Tibial artery (tissue), 4 donors: Measurements from ENCODE around the gene HPCAL1.

Experiments used
- DNase-seq, 2 donors: peaks; one replicate each; pipeline ENCODE4 v3.0.0-alpha.2; 2019
- H3K27ac ChIP-seq, 2 donors: fragments of 200-600 bp; sonication (generic) in 1 of 2; 1 replicate in 1 of 2; 2 replicates in 1 of 2; pipeline ENCODE4 v1.5.1; 2018 to 2019; ENCODE audit warnings: mild to moderate bottlenecking in 1 of 2
- H3K27me3 ChIP-seq, 2 donors: fragments of 200-600 bp; sonication (generic) in 1 of 2; one replicate each; pipeline versions ENCODE4 v1.5.1 to v1.6.0; 2016 to 2019
- H3K36me3 ChIP-seq, 3 donors: fragments of 200-600 bp; sonication (generic) in 2 of 3; one replicate each; pipeline ENCODE4 v1.5.1; 2016 to 2019; ENCODE audit warnings: mild to moderate bottlenecking in 2 of 3
- H3K4me1 ChIP-seq, 4 donors: fragments of 200-600 bp; sonication (generic) in 2 of 4; 1 replicate in 3 of 4; 2 replicates in 1 of 4; pipeline ENCODE4 v1.5.1; 2016 to 2019
- H3K4me3 ChIP-seq, 2 donors: fragments of 200-600 bp; sonication (generic) in 1 of 2; 1 replicate in 1 of 2; 2 replicates in 1 of 2; pipeline ENCODE4 v1.5.1; 2018 to 2019; ENCODE audit warnings: mild to moderate bottlenecking in 2 of 2
- H3K9me3 ChIP-seq, 3 donors: fragments of 200-600 bp; sonication (generic) in 1 of 3; one replicate each; pipeline ENCODE4 v1.5.1; 2016 to 2019
- CTCF ChIP-seq, 2 experiments: fragments of 200-600 bp in 1 of 2; fragments of 450-650 bp in 1 of 2; IDR thresholded peaks; one replicate each; pipeline ENCODE4 v1.5.1; 2017 to 2019; ENCODE audit warnings: antibody characterized with exemption in 2 of 2, mild to moderate bottlenecking in 1 of 2, moderate library complexity in 1 of 2
- intact Hi-C: fragments of 100-400 bp; cut with DNase I; formaldehyde crosslinking; loops from one replicate; pipeline ENCODE4 v1.15.0; 2023; ENCODE audit warnings: low total_unique reads

Gene HPCAL1

DNA sequence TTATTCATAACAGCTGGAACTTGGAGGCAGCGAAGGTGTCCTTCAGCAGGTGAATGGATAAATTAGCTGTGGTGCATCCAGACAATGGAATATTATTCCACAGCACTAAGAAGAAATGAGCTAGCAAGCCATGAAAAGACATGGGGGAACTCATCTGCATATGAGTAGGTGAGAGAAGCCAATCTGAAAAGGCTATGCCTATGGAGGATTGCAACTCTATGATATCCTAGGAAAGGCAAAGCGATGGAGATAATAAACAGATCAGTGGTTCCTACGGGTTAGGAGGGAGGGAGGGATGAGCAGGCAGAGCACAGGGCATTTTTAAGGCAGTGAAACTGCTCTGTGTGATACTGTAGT is 79.3 kb downstream of the HPCAL1 start:
- Histone ChIP-seq H3K4me1 (no peaks in the 10 kb centered on the region), H3K27ac (no peak overlapping the region), H3K4me3 (no peak overlapping the region), H3K36me3 (no peaks in the 10 kb centered on the region), H3K27me3 (no peaks in the 10 kb centered on the region), H3K9me3 (no peaks in the 10 kb centered on the region)
- TF ChIP-seq CTCF (IDR thresholded peaks at IDR 0.05): no peak
- DNase-seq: no peak
- intact Hi-C loops: no loop called here

- no peak for TF ChIP-seq CTCF (IDR thresholded peaks at IDR 0.05)
- Histone ChIP-seq H3K27ac (no peak overlapping the region), H3K4me3 (no peak overlapping the region), H3K27me3 (no peaks in the 10 kb centered on the region), H3K36me3 (no peaks in the 10 kb centered on the region), H3K9me3 (no peaks in the 10 kb centered on the region), H3K4me1 (no peaks in the 10 kb centered on the region)
- peak in 1 of 2 donors; percentile 49 for DNase-seq
- intact Hi-C loops: no loop called here
Observed at GRCh38 chr2:10382354-10383061, 79.8 kb downstream of the HPCAL1 start.

- TF ChIP-seq CTCF (IDR thresholded peaks at IDR 0.05): no peak
- Histone ChIP-seq H3K36me3 (no peaks in the 10 kb centered on the region), H3K4me3 (no peak overlapping the region), H3K27ac (no peak overlapping the region), H3K4me1 (no peaks in the 10 kb centered on the region), H3K9me3 (no peaks in the 10 kb centered on the region), H3K27me3 (no peaks in the 10 kb centered on the region)
- intact Hi-C loops: no loop called here
- no peak for DNase-seq
Observed at GRCh38 chr2:10383960-10384734, 81.4 kb downstream of the HPCAL1 start.

GRCh38 chr2:10385501-10385900 is 82.8 kb downstream of the HPCAL1 start:
- H3K36me3 ChIP-seq: no peaks in the 10 kb centered on the region
- H3K27ac ChIP-seq: no peak overlapping the region
- H3K4me1 ChIP-seq: peaks cover 0 to 9% (median 2%) of the 10 kb centered on the region in 4 donors
- H3K27me3 ChIP-seq: no peaks in the 10 kb centered on the region
- no peak for TF ChIP-seq CTCF (IDR thresholded peaks at IDR 0.05)
- H3K9me3 ChIP-seq: no peaks in the 10 kb centered on the region
- intact Hi-C loops: no loop called here
- no peak overlapping the region for H3K4me3 ChIP-seq
- no peak for DNase-seq

DNA sequence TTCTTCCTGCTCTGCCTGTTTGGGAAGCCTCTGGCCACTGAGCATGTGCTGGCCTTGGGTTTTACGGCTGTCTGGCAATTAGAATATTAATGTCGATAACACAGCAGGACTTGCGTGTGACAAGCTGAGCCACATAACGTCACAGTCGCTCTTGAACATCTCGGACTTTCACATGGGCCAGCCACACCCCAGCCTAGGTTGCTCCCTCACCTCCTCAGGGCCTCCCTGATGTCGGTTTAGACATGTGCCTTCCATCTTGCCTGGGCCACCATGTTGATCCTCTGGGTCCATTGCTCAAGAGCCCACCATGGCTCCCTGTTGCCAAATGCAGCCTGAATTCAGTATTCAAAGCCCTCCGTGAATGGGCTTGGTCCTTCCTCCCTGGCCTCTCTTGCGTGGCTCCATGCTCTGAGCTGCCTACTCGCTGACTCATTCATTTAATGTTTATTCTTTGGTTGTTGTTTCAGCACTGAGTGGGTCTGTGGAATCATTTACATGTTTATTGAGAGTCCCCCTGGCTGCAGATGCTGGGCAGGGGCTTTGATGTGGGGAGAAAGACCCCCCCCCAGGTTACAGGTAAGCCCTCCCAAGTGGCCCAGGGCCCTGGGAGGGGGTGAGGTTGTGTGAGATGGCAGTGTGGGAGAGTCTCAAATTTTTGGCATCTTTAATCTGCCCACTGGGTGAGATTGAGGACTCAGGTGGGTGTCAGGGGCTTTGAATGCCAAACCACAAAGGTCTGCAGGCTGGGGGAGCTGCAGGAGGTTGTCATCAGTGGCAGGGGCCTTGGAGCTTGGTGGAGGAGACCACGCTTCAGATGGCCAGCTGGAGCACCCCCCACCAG is 83.4 kb downstream of the HPCAL1 start:
- intact Hi-C loops: no loop called here
- DNase-seq: no peak
- Histone ChIP-seq H3K27ac (no peak overlapping the region), H3K9me3 (no peaks in the 10 kb centered on the region), H3K36me3 (no peaks in the 10 kb centered on the region), H3K4me1 (peaks cover 0 to 9% (median 2%) of the 10 kb centered on the region in 4 donors), H3K27me3 (no peaks in the 10 kb centered on the region), H3K4me3 (no peak overlapping the region)
- no peak for TF ChIP-seq CTCF (IDR thresholded peaks at IDR 0.05)
